Diencephalon (tissue), 1 donor: ENCODE measurements around the gene PRRC2A. TPM values are rescaled to one million over a fixed set of nuclear protein-coding genes. Genes with fewer than 3 reads are reported as not detected.

Source experiments
- small RNA-seq: library from RNA; depleted of rRNA; stranded (forward); fragments of <200 nt; gene quantifications from one replicate; pipeline ENCODE3, GENCODE V24; 2014
- total RNA-seq: library from RNA; depleted of rRNA; stranded (reverse); fragments of >200 nt; gene quantifications from one replicate; pipeline ENCODE4 v1.2.3, GENCODE V29; 2014

The PRRC2A gene
- total RNA-seq, 1 donor from 2014 or later = 48.0 TPM

Small RNA genes within 50 kb of the gene (small RNA-seq; reads per million reads assigned to genes)
- not detected for gene MIR6832
- not detected for gene RF00019
- 2.6 reads per million, percentile 89 among the genes with 10 or more reads in this experiment for gene SNORA38
- gene UQCRHP1 = not detected

Other genes starting within 250 kb of the PRRC2A start
- 2.3 TPM for gene MICA, start 217.1 kb upstream of the PRRC2A start, total RNA-seq
- 0.69 TPM for gene MICB, start 122.6 kb upstream of the PRRC2A start, total RNA-seq
- gene MCCD1, start 91.8 kb upstream of the PRRC2A start, total RNA-seq = not detected
- 303 TPM for gene DDX39B, start 78.7 kb upstream of the PRRC2A start, total RNA-seq
- gene ATP6V1G2, start 74.1 kb upstream of the PRRC2A start, total RNA-seq = 69.4 TPM
- 16.1 TPM for gene NFKBIL1, start 73.1 kb upstream of the PRRC2A start, total RNA-seq
- gene LTA, start 48.4 kb upstream of the PRRC2A start, total RNA-seq = not detected
- 0.23 TPM for gene TNF, start 45.1 kb upstream of the PRRC2A start, total RNA-seq
- 0.46 TPM for gene LTB, start 38.3 kb upstream of the PRRC2A start, total RNA-seq
- 6.0 TPM for gene LST1, start 34.4 kb upstream of the PRRC2A start, total RNA-seq
- gene NCR3, start 27.7 kb upstream of the PRRC2A start, total RNA-seq = not detected
- gene AIF1, start 5.5 kb upstream of the PRRC2A start, total RNA-seq = 22.6 TPM
- gene BAG6, start 31.9 kb downstream of the PRRC2A start, total RNA-seq = 174 TPM
- 0.69 TPM for gene APOM, start 35.2 kb downstream of the PRRC2A start, total RNA-seq
- gene C6orf47, start 40.1 kb downstream of the PRRC2A start, total RNA-seq = 15.9 TPM
- gene GPANK1, start 44.3 kb downstream of the PRRC2A start, total RNA-seq = 12.0 TPM
- 70.1 TPM for gene CSNK2B, start 45.4 kb downstream of the PRRC2A start, total RNA-seq
- 3.7 TPM for gene LY6G5B, start 49.3 kb downstream of the PRRC2A start, total RNA-seq
- 2.5 TPM for gene LY6G5C, start 60.4 kb downstream of the PRRC2A start, total RNA-seq
- 47.5 TPM for gene ABHD16A, start 82.6 kb downstream of the PRRC2A start, total RNA-seq
- gene LY6G6F, start 86.2 kb downstream of the PRRC2A start, total RNA-seq = not detected
- not detected for gene LY6G6D, start 94.6 kb downstream of the PRRC2A start, total RNA-seq
- not detected for gene LY6G6C, start 101.0 kb downstream of the PRRC2A start, total RNA-seq
- gene MPIG6B, start 102.7 kb downstream of the PRRC2A start, total RNA-seq = not detected
- 86.3 TPM for gene DDAH2, start 108.6 kb downstream of the PRRC2A start, total RNA-seq
- gene CLIC1, start 115.8 kb downstream of the PRRC2A start, total RNA-seq = 44.1 TPM
- gene MSH5, start 119.3 kb downstream of the PRRC2A start, total RNA-seq = 8.8 TPM
- gene SAPCD1, start 141.9 kb downstream of the PRRC2A start, total RNA-seq = 2.1 TPM
- gene VWA7, start 156.6 kb downstream of the PRRC2A start, total RNA-seq = 0.69 TPM
- gene VARS1, start 175.0 kb downstream of the PRRC2A start, total RNA-seq = 36.0 TPM
- 23.3 TPM for gene LSM2, start 186.3 kb downstream of the PRRC2A start, total RNA-seq
- gene HSPA1L, start 194.6 kb downstream of the PRRC2A start, total RNA-seq = 8.1 TPM
- gene HSPA1A, start 194.8 kb downstream of the PRRC2A start, total RNA-seq = 190 TPM
- 176 TPM for gene HSPA1B, start 207.0 kb downstream of the PRRC2A start, total RNA-seq
- 18.2 TPM for gene NEU1, start 242.1 kb downstream of the PRRC2A start, total RNA-seq